Stimulated activated CD8-positive, alpha-beta memory T cell treated with anti-CD3 and anti-CD28 coated beads, Interleukin-2, amount 100 ng/mL, for 1 hour (primary cell): ENCODE measurements around the gene RAB31.

Experiments
- DNase-seq, 2 donors: peaks; one replicate each; pipeline ENCODE4 v3.0.0-alpha.2; 2020; ENCODE audit warnings: low read depth in 2 of 2

Gene RAB31

DNA sequence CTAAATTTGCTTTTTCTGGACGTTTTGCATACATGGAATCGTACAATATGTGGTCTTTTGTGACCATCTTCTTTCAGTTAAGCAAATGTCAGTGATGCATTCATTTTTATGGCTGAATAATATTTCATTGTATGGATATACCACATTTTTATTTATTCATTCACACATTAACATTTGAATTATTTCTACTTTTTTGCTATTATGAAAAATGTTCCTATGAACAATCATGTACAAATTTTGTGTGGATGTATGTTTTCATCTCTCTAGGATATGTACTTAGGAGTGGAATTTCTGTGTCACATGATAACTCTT is 110.3 kb downstream of the RAB31 start:
- no peak for DNase-seq

DNA sequence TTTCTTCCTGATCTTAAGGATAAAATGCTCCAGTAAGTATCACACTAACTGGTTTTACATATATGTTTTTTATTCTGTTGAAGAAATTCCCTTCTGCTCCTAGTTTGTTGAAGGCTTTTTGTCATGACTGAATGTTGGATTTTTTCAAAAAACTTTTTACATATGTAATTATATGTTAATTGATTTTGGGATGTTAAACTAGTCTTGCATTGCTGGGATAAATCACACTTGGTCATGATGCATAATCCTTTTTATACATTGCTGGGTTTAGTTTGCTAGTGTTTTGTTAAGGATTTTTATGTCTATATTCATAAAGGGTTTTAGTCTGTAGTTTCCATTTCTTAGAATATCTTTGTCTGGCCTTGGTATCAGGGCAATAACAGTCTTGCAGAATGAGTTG is 112.0 kb downstream of the RAB31 start:
- DNase-seq = no peak

DNA sequence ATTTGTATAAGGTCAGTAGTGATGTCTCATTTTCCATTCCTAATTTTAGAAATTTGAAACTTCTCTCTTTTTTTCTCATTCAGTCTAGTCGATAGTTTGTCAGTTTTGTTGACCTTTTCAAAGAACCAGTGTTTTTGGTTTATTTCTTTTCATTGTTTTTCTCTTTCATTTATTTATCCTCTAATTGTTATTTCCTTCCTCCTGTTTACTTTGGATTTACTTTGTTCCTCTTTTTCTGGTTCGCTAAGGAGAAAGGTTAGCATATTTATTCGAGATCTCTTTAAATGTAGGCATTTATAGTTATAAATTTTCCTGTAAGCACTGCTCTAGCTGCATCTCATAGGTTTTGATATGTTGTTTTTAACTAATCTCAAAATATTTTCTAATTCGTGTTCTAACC is 112.6 kb downstream of the RAB31 start:
- DNase-seq = no peak

DNA sequence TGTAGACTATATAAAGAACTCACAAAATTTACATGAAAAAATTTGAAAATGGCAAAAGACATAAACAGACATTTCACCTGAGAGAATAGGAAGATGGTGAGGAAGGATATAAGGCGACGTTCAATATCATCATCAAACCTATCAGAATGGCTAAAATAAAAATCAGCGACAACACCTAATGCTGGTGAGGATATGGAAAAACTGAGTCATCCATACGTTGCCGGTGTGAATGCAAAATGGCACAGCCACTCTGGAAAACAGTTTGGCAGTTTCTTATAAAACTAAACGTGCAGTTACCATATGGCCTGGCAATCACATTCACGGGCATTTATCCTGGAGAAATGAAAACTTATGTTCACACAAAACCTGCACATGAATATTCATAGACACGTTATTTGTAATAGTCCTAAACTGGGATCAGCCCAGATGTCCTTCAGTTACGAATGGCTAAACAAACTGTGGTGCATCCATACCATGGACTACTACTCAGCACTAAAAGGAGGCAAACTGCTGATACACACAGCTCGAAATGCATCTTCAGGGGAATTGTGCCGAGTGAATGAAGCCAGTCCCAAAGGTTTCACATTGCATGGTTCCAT is 114.6 kb downstream of the RAB31 start:
- no peak for DNase-seq

DNA sequence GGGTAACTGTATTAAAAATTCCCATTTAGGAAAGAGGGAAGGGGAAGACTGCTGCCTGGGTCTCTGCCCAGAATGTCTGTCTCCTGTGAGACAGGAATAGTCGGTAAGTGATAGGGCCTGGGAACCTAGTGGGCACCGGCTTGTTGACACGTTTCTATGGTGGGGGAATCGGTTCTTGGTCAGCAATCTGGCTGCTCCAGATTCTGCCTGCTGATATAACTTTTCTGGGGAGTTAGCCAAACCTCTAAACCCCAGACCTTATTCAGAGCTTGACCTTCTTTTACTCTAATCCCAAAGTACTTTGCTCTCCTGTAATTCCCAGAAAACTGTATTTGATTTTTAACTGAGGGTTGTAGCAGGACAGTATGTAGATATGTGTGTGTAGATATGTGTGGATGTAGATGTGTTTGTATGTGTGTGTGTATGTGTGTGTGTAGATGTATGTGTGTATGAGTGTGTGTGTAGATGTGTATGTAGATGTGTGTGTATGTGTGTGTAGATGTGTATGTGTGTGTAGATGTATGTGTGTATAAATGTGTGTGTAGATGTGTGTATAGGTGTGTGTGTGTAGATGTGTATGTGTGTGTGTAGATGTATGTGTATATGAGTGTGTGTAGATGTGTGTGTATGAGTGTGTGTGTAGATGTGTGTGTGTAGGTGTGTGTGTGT is 115.8 kb downstream of the RAB31 start:
- no peak for DNase-seq

DNA sequence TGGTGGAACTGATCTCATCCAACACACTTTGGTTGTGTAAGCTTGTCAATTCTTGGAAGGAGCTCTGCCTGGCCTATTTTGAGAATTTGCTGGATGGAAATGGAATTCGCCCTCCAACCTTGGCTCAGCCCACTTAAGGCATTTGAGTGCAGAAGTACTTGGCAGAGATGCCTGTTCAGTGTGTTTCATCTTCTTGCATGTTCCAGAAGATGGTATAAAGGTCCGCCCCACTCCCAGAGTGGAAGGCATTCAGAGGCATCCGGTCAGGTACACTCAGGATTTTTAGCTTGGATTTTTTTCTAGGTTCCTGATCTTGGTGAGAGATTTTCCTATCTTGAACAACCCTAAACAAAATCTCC is 116.4 kb downstream of the RAB31 start:
- DNase-seq = no peak

DNA sequence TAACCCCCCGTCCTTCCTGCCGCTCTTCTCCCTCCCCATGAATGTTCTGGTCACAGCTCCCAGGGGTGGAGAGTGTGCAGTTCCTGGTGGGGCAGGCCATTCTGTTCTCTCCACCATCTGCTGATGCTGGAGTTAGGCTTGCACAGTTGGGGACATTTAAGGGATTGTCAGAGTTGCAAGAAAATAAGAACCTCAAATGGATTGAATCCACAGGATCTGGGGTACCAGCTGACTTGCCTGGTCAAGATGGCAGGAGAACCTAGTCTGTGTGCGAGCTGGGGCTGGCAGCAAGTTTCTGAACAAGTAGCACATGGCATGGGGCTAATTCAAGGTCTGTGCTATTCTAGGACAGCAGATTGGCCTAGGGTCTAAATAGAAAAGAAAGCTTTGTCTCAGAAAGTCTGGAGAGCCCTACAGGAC is 116.9 kb downstream of the RAB31 start:
- DNase-seq = no peak

DNA sequence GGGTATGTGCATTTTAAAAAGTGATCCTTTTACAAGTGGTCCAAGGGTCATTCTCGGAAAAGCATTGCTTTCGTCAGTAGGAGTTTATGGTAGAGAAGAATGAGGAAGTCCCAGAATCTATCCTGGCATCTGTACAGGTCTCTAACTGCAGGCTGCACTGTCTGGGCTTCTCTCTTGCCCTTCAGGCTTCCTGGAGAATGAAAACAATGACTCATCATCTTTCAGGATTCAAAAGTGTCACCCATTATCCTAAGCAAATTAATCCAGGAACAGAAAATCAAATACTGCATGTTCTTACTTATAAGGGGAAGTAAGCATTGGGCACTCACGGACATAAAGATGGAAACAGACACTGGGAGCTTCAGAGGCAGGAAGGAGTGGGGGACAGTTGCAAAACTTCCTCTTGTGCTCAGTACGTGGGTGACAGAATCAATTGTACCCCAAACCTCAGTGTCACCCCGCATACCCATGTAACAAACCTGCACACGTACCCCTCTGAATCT is 117.5 kb downstream of the RAB31 start:
- DNase-seq = no peak

DNA sequence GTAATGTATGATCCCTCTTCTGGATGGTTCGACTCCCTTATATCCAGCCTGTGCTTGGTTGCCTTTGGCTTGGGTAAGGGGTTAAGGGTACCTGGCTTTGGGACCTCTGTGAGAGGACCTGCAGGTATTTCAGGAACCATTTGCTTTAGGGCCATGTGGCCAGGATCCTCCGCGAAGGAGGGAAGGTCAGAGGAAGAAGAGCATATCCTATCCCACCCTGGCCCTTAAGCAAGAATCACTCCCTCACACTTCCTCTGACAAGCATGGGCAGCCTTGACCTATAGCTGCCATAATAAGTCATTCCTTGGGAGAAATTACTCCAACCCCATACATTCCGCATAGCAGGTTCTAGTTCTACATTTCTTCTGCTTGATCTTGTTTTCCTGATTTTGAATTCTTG is 118.6 kb downstream of the RAB31 start:
- no peak for DNase-seq

DNA sequence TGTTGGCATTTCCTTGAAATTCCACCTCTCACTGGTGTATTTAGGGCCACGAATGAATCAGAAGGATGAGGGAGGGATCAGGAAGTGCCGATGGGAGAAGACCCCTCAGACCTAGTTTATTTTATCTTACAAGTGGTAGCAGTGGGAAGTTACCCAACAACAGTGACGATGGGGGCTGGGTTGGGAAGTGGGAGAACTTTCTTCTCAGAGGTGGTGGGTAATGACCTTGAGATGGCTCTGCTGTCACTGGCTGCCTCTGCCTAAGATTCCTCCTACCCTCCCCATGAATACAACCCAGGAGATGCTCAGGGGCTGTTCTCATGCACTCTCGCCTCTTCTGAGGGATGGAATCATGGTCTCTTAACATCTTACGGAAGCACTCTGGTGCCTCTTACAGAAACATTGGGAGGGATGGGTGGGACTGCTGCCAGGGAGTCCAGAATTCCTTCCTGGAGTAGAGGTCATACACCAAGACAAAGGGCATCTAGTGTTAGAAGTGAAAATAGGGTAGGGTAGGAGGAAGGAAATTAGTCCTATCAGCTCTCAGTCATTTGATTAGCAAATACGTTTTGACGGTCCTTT is 119.2 kb downstream of the RAB31 start:
- no peak for DNase-seq

DNA sequence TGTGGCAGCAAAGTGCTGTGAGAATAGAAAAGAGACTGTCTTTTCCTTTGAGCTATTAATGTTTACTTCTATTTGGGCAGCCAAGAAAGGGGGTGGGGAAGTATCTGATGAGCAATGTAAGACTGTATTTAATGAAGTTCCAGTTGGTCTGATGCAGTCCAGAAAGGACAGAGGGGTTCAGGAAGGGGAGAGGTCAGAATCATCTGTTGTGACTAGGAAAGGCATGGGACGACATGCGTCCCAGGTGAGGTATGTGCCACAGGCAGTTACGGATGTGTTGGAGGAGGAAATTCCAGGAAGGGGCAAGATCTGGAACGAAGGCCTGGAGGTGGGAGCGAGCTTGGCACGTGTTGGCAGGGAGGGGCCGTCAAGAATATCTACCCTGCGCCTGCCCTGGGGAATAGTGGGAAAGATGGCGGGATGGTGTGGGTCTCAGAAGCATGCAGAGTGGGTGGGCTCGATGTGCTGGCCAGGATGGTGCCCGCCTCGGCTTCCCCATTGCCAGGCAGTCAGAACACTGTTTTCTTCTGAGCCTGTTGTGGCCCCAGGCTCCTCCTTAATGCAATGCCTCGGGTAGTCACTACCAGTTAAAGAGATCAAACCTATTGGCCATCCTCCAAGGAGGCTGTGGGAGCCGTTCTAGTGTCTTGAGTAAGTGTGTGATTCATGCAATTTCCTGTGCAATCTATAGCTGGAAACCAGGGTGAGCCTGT is 119.8 kb downstream of the RAB31 start:
- DNase-seq = no peak

DNA sequence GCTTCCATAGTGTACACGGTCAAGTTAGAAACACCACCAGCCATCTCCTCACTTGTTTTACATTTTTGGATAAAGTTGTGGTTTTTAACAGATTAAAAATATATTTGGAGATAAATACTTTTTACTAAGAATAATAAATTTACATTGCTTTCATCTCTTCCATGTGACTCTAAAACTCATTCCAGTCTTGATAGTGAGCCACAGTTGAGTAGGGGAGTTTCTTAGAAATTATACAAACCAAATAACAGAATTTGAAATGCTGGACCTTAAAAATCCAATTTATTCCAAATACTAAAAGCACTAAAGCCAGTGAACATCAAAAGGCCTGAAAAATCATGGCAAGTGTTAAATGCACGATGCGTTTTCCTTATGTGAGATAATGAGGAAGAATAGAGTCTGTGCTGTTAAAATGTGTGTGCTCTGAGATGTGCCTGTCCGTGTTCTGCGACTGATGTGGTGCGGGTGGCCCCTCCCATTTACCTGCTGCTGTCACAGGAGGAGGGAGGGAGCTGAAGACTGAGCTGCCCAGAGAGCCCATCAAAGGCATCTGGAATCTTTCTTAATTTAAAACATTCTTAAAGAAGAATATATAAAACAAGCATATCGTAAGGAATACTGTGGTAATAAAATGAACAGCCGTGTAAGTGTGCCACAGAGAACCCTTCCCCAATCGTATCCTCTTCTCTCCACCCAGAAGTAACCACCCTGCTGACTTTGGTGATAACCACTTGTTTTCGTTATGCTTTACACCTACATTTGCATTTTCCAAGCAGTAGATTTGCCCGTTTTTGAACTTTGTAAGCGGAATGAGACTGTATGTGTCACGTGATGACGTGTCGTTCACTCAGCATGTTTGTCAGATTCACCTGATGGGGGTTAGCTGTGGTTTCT is 120.7 kb downstream of the RAB31 start:
- no peak for DNase-seq

DNA sequence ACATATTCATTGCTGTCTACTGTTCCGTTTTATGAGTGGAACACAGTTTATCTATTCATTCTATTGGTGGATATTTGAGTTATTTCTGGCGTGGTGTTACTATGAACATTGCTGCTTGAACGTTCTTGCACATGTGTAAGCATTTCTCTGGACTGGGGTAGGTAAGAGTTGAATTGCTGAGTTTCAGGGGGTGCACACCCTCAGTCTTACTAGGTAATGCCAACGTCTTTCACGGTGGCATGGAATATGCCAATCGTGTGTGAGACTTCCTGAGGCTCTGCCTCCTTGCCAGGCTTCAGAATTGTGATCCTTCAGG is 121.3 kb downstream of the RAB31 start:
- DNase-seq = no peak

DNA sequence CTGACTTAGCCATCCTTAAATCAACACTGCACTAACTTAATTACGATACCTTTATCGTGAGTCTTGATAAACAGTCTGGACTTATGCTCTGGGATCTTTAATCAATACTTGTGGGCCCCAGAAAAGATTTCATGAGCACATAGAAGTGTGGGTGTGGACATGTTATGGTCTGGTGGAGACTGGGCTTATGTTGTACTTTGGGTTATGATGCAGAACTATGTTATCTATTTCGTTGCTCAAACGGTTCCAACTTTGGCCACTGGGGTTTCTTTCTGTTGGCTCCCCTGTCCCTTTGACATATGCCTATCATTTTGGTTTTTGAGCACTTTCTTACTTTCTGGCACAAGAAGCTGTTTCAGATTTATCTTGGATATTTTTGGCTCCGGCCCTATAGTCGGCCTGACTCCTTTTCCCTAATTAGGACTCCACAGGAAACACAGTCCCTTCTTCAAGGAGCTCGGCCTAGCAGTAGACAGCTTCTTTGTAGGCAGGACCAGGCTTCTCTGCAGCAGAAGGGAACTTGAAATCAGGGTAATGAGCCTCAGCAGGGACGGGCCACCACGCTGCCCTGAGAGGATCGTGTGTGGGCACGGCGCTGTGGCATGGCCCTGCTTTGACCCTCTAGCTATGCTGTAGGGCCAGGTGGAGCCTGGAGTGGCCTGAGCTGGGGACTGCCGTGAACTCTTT is 123.1 kb downstream of the RAB31 start:
- DNase-seq = no peak

DNA sequence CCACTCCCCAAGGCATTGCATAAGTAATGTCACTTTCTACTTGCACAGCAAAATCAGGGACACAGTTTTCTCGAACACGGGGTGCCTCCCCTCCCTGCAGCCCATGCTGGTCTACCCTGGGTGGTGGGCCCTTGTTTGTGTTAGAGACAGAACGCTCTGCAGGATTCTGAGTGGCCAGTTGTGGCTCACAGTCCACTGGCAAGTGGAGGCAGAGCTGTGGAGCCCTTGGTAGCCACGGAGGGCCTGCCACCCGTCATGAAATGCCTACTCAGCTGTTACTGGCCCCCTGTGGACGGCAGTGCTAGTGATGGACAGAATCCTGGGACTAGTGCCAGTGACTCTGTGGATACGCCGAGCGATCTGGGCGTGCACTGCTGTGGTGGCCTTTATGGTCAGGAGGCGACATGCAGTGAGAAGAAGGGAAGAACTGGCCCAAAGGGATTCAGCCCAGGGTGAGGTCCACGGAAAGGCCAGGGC is 123.7 kb downstream of the RAB31 start:
- DNase-seq = no peak

DNA sequence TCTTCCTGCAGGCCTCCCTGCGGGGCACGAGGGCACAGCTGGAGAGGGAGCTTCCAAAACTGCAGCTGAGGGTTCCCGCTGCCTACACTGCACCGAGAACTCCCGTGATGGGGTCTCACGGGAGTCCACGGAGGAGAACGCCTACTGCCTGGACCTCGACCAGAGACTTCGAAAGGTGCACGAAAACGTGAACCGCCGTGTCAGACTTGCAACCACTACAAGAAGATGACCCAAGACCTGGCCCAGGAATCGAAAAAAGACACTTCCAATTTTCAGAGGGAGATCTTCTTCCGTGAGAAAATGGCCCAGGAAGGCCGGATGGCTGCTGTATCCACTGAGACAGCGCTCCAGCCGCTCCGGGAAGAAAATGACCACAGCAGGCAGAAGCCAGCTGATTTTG is 124.8 kb downstream of the RAB31 start:
- no peak for DNase-seq

DNA sequence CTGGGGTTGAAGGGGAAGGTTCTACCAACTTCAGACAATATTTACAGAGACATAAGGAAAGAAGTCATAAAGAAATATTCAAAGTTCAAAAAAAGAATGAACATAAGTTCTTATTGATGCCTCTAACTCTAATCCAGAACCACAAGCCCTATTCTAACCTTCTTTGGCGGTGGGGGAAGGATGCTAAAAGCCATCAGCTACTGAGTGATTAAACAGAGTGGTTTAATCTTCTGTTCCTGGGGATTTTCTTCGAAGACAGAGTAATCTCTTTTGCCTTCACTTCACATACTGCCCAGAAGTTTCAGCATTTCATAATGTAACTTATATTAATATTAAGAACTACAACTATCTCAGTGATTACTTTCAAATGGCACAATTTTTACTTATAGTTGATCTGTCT is 126.5 kb downstream of the RAB31 start:
- DNase-seq = no peak

DNA sequence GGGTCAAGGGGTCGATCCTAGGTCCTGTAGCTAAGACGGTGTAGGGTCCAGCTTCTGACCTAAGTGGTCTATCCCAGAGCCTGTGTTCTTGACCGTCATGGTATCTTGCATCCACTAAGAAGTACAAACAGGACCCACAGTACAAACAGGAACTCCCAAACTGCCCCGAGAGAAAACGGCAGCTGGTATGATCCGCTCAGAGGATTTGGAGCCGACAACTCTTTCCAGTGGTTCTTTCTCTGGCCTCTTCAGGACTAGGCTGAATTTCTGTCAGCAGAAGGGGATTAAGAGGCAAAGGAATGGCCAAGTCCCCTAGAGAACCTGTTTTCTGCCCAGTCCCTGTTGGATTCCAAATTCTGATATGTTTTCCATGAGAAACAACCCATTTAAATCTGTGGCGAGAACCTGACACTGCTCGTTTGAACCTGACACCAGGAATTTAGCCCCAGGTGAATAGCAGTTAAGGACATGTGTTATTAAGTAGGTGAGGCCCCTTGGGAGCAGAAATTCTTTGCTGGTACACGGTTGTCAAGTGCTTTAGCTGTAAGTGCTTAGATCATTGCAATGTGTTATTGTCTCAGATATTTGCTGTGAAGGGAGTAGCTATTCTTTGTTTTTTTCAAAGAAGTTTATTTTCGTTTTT is 127.1 kb downstream of the RAB31 start:
- no peak for DNase-seq

DNA sequence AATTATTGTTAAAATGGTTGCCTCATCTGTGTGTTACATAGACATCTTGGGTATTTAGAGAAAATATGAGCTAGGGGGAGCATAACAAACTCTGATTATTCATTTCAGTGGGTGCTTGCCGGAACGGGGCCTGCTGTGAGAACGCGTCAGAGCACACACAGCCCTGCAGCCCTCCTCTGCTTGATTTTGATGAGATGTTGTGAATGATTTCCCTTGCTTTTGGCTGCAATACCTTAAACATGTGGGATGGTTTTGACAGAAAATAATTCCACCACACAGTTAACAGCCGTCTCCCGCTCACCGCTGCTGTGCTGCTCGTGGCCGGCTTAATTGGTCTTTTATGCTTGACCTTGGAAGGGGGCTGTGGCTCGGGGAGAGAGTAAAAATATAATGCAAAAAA is 127.7 kb downstream of the RAB31 start:
- DNase-seq = no peak

DNA sequence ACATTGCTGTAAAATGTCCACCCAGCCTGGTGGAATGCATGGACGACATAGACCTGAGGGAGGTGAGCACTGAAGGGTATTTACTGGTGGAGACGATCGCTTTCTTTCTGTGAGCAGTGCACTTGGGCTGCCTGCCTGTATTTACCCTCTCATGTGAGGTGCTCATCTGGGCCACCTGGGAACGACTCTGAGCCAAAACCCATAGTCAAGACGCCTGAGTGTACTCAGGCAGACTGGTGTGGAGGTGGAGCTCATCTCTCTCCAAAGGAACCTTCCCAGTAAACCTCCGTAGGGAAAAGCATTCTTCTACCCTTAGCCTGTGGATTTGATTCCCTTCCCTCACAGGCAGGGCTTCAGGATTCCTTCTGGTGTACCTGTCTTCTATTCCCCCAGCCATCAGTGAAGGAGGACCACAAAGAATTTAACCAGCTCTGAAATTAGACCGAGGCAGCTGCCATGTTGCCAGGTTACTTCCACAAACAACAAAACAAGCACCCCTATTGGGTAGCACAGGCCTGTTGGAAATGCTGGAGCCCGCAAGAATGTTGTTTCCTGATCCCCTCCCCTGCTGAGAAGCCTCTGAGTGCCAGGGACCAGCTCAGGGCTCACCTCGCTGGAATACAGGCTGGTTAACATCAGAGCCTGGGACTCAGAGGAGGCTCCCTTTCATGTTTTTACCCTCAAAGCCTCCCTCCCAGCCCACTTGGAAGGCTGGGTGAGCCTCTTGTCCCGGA is 130.2 kb downstream of the RAB31 start:
- no peak for DNase-seq
